ENCODE data around the gene CCL4. TPM values are rescaled to one million over a fixed set of nuclear protein-coding genes. Genes with fewer than 3 reads are reported as not detected.

CCL4 gene
- total and polyA plus RNA-seq, 2 donors (not counting 1 experiment from before 2014, with no cell fraction given), result not detected

GRCh38 chr17:36147601-36148000 is 44.0 kb downstream of the CCL4 start:
- Histone ChIP-seq H3K9ac (ENCODE audit: insufficient read depth, low read length) (no peak overlapping the region), H3K9me3 (ENCODE audit: control insufficient read depth, insufficient read depth, low read depth, low read length) (no peaks in the 10 kb centered on the region), H3K27me3 (ENCODE audit: control insufficient read depth, insufficient read depth, low read length) (peaks cover 4% of the 10 kb centered on the region), H3K4me3 (replicated peaks in 1 of 4; ENCODE audit: control extremely low read depth in 1 of 4, insufficient read depth in 1 of 4, low read depth in 3 of 4, low read length in 4 of 4) (no peak overlapping the region), H3K27ac (ENCODE audit: insufficient read depth, low read length) (no peak overlapping the region), H3K79me2 (ENCODE audit: control insufficient read depth, insufficient read depth, low read length) (no peaks in the 10 kb centered on the region), H4K20me1 (ENCODE audit: control insufficient read depth, extremely low read depth, insufficient read depth, low read length) (no peaks in the 10 kb centered on the region), H3K4me2 (ENCODE audit: extremely low read depth, insufficient read depth, low read length) (no peak overlapping the region), H3K4me1 (ENCODE audit: control insufficient read depth, extremely low read depth, insufficient read depth, low read length) (no peaks in the 10 kb centered on the region), H2AFZ (ENCODE audit: low read length) (no peak overlapping the region), H3K36me3 (ENCODE audit: control insufficient read depth, insufficient read depth, low read length) (no peaks in the 10 kb centered on the region)
- no peak for TF ChIP-seq EZH2 (IDR thresholded peaks at IDR 0.05; ENCODE audit: low read length, missing control alignments)
- TF ChIP-seq, protein P1, sequence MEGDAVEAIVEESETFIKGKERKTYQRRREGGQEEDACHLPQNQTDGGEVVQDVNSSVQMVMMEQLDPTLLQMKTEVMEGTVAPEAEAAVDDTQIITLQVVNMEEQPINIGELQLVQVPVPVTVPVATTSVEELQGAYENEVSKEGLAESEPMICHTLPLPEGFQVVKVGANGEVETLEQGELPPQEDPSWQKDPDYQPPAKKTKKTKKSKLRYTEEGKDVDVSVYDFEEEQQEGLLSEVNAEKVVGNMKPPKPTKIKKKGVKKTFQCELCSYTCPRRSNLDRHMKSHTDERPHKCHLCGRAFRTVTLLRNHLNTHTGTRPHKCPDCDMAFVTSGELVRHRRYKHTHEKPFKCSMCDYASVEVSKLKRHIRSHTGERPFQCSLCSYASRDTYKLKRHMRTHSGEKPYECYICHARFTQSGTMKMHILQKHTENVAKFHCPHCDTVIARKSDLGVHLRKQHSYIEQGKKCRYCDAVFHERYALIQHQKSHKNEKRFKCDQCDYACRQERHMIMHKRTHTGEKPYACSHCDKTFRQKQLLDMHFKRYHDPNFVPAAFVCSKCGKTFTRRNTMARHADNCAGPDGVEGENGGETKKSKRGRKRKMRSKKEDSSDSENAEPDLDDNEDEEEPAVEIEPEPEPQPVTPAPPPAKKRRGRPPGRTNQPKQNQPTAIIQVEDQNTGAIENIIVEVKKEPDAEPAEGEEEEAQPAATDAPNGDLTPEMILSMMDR (conservative IDR thresholded peaks at IDR 0.05 in 1 of 2, IDR thresholded peaks at IDR 0.05 in 1 of 2; ENCODE audit: low read depth in 1 of 2, low read length in 2 of 2), result no peak
- no peak for DNase-seq (ENCODE audit: low read depth in 2 of 2)

DNA sequence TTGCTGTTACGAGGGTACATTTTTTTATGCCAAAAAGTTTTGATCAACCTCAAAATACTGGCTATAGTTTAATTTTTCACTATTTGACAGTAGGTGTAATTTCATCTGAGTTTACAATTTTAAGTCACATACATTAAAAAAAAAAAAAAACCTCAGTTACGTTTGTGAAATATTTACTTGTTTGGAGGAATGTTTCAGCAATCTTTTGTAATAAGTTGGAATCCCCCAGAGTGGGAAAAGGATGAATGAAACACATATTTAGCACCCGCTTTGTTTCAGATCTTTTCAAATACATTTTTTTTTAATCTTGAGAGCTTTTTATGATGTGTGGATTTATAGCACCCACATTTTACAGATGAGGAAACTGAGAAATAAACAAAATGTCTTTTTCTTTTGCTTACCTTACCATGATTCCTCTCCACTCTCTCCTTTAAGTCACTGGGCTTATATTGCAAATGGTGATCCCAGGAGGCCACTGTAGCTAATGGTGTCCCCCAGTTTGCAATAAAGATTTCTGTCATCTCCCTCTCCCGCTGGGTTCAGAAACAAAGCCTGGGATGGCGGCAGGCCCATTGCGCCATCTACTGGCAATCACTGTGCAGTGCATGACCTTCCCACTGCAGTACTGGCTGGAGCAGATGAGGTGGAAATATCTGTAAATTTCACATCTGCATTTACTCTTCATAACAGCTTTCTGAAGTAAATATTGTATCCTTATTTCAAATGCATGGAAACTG is 45.1 kb downstream of the CCL4 start:
- TF ChIP-seq, protein P1 (conservative IDR thresholded peaks at IDR 0.05 in 1 of 2, IDR thresholded peaks at IDR 0.05 in 1 of 2; ENCODE audit: low read depth in 1 of 2, low read length in 2 of 2), result peak; percentile 99 to 100
- TF ChIP-seq EZH2 (IDR thresholded peaks at IDR 0.05; ENCODE audit: low read length, missing control alignments), result no peak
- no peak overlapping the region for H2AFZ ChIP-seq (ENCODE audit: low read length)
- DNase-seq (ENCODE audit: low read depth in 2 of 2), result peak; percentile 27 to 73
- no peak overlapping the region for H3K27ac ChIP-seq (ENCODE audit: insufficient read depth, low read length)
- H3K9ac ChIP-seq (ENCODE audit: insufficient read depth, low read length), result no peak overlapping the region
- no peaks in the 10 kb centered on the region for H3K79me2 ChIP-seq (ENCODE audit: control insufficient read depth, insufficient read depth, low read length)
- no peaks in the 10 kb centered on the region for H4K20me1 ChIP-seq (ENCODE audit: control insufficient read depth, extremely low read depth, insufficient read depth, low read length)
- H3K9me3 ChIP-seq (ENCODE audit: control insufficient read depth, insufficient read depth, low read depth, low read length), result no peaks in the 10 kb centered on the region
- H3K27me3 ChIP-seq (ENCODE audit: control insufficient read depth, insufficient read depth, low read length), result peaks cover 4% of the 10 kb centered on the region
- no peak overlapping the region for H3K4me2 ChIP-seq (ENCODE audit: extremely low read depth, insufficient read depth, low read length)
- no peaks in the 10 kb centered on the region for H3K4me1 ChIP-seq (ENCODE audit: control insufficient read depth, extremely low read depth, insufficient read depth, low read length)
- H3K36me3 ChIP-seq (ENCODE audit: control insufficient read depth, insufficient read depth, low read length), result no peaks in the 10 kb centered on the region
- H3K4me3 ChIP-seq (replicated peaks in 1 of 4; ENCODE audit: control extremely low read depth in 1 of 4, insufficient read depth in 1 of 4, low read depth in 3 of 4, low read length in 4 of 4), result no peak overlapping the region

GRCh38 chr17:36149296-36149820 is 45.7 kb downstream of the CCL4 start:
- Histone ChIP-seq H4K20me1 (ENCODE audit: control insufficient read depth, extremely low read depth, insufficient read depth, low read length) (no peaks in the 10 kb centered on the region), H3K79me2 (ENCODE audit: control insufficient read depth, insufficient read depth, low read length) (no peaks in the 10 kb centered on the region), H3K4me1 (ENCODE audit: control insufficient read depth, extremely low read depth, insufficient read depth, low read length) (no peaks in the 10 kb centered on the region), H3K9me3 (ENCODE audit: control insufficient read depth, insufficient read depth, low read depth, low read length) (no peaks in the 10 kb centered on the region), H3K9ac (ENCODE audit: insufficient read depth, low read length) (no peak overlapping the region), H2AFZ (ENCODE audit: low read length) (no peak overlapping the region), H3K27me3 (ENCODE audit: control insufficient read depth, insufficient read depth, low read length) (peaks cover 4% of the 10 kb centered on the region), H3K27ac (ENCODE audit: insufficient read depth, low read length) (no peak overlapping the region), H3K4me3 (replicated peaks in 1 of 4; ENCODE audit: control extremely low read depth in 1 of 4, insufficient read depth in 1 of 4, low read depth in 3 of 4, low read length in 4 of 4) (no peak overlapping the region), H3K4me2 (ENCODE audit: extremely low read depth, insufficient read depth, low read length) (no peak overlapping the region), H3K36me3 (ENCODE audit: control insufficient read depth, insufficient read depth, low read length) (no peaks in the 10 kb centered on the region)
- TF ChIP-seq, protein P1 (conservative IDR thresholded peaks at IDR 0.05 in 1 of 2, IDR thresholded peaks at IDR 0.05 in 1 of 2; ENCODE audit: low read depth in 1 of 2, low read length in 2 of 2), result no peak
- TF ChIP-seq EZH2 (IDR thresholded peaks at IDR 0.05; ENCODE audit: low read length, missing control alignments), result no peak
- peak; percentile 18 to 68 for DNase-seq (ENCODE audit: low read depth in 2 of 2)

All from fibroblast of lung (primary cell).